ENCODE results near the gene KLHL40.

KLHL40 gene

DNA sequence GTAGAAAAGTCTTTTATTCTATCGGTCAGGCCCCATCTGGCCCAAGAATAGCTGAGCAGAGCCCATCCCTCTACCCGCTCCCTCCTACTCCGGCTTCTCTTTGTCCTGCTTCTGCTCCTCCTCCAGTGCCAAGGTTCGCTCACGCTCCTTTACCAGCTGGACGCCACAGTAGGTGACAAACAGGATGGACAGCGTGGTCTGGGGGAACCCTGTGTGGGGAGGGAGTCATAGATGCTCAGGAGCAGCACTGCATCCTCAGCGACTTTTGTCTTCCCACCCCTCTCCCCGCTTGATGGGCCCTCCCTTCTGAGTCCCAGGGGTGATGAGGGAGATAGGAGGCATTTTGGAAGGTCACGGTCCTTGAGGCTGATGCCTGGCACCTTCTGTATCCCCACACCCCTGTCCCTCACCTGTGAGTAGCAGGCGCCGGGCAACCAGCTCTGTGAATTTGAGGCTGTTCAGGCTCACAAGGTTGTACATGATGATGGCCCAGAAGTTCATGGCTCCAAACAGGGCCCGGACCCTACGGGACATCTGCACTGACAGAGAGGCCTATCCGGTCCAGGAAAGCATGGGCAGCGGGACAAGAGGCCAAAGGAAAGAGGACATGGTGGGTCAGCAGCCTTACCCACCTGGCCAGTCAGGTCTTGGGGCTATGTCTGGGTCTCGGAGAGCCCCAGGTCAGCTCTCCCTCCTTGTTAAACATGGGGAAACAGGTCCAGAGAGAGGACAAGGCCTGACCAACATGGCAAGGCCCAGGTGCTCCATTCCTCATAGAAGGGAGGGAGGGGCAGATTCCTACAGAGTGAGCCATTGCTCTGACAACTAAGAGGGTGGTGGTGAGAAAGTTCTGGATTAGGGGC lies 7.6 kb downstream of the KLHL40 start:
- Mint-ChIP-seq H3K27me3 (ENCODE audit: low read depth, poor library complexity) (peaks cover 17% of the 10 kb centered on the region), H3K4me3 (no peak overlapping the region), H3K4me1 (no peaks in the 10 kb centered on the region), H3K36me3 (ENCODE audit: low read depth) (no peaks in the 10 kb centered on the region), H3K9me3 (no peaks in the 10 kb centered on the region), H3K27ac (no peak overlapping the region)
- TF ChIP-seq, protein P1, sequence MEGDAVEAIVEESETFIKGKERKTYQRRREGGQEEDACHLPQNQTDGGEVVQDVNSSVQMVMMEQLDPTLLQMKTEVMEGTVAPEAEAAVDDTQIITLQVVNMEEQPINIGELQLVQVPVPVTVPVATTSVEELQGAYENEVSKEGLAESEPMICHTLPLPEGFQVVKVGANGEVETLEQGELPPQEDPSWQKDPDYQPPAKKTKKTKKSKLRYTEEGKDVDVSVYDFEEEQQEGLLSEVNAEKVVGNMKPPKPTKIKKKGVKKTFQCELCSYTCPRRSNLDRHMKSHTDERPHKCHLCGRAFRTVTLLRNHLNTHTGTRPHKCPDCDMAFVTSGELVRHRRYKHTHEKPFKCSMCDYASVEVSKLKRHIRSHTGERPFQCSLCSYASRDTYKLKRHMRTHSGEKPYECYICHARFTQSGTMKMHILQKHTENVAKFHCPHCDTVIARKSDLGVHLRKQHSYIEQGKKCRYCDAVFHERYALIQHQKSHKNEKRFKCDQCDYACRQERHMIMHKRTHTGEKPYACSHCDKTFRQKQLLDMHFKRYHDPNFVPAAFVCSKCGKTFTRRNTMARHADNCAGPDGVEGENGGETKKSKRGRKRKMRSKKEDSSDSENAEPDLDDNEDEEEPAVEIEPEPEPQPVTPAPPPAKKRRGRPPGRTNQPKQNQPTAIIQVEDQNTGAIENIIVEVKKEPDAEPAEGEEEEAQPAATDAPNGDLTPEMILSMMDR (IDR thresholded peaks at IDR 0.05) = no peak
- no peak for DNase-seq

DNA sequence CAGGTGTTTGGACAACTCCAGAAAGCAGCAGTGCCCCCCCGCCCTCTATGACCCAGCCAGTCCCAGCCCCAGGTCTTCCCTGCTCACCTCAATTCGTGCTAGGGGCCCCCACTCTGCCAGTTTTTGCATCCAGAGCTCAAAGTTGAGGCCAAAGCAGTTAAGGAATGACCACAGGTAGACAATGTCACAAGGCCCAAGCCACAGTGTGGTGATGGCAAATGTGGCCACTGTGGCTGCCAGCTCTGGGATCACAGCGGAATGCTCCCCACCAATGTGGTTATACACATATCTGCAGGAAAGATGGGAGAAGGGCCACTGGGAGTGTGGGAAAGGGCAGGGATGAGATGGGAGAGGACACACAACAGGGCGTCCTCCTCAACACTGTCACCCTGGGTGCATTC lies 8.2 kb downstream of the KLHL40 start:
- no peak overlapping the region for H3K27ac Mint-ChIP-seq
- H3K27me3 Mint-ChIP-seq (ENCODE audit: low read depth, poor library complexity) = peaks cover 17% of the 10 kb centered on the region

DNA sequence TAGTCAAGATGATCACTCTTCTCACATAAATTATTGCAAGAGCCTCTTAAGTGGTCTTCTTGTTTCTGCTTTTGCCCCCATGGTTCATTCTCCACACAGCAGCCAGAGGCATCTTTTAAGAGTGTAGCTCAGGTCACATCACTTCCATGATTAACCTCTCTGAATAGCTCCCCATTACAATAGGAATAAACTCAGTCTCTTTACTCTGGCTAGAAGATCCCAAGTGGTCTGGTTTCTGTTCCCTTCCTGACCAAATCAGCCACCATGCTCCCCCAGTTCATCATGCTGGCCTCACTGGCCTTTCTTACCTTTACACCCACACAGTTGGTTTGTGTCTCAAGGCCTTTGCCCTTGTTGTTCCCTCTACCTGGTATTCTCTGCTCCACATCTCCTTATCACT lies 9.0 kb downstream of the KLHL40 start:
- H3K4me1 Mint-ChIP-seq = no peaks in the 10 kb centered on the region
- no peaks in the 10 kb centered on the region for H3K9me3 Mint-ChIP-seq
- TF ChIP-seq, protein P1 (IDR thresholded peaks at IDR 0.05) = no peak
- H3K27ac Mint-ChIP-seq = no peak overlapping the region
- DNase-seq = no peak
- H3K27me3 Mint-ChIP-seq (ENCODE audit: low read depth, poor library complexity) = peaks cover 14% of the 10 kb centered on the region
- H3K4me3 Mint-ChIP-seq = no peak overlapping the region
- H3K36me3 Mint-ChIP-seq (ENCODE audit: low read depth) = no peaks in the 10 kb centered on the region

More for the DNA sequence above, 8.2 kb downstream of the KLHL40 start:
- H3K36me3 Mint-ChIP-seq (ENCODE audit: low read depth) = no peaks in the 10 kb centered on the region
- no peak overlapping the region for H3K4me3 Mint-ChIP-seq
- no peaks in the 10 kb centered on the region for H3K9me3 Mint-ChIP-seq
- no peaks in the 10 kb centered on the region for H3K4me1 Mint-ChIP-seq
- TF ChIP-seq, protein P1 (IDR thresholded peaks at IDR 0.05) = no peak
- DNase-seq = no peak

DNA sequence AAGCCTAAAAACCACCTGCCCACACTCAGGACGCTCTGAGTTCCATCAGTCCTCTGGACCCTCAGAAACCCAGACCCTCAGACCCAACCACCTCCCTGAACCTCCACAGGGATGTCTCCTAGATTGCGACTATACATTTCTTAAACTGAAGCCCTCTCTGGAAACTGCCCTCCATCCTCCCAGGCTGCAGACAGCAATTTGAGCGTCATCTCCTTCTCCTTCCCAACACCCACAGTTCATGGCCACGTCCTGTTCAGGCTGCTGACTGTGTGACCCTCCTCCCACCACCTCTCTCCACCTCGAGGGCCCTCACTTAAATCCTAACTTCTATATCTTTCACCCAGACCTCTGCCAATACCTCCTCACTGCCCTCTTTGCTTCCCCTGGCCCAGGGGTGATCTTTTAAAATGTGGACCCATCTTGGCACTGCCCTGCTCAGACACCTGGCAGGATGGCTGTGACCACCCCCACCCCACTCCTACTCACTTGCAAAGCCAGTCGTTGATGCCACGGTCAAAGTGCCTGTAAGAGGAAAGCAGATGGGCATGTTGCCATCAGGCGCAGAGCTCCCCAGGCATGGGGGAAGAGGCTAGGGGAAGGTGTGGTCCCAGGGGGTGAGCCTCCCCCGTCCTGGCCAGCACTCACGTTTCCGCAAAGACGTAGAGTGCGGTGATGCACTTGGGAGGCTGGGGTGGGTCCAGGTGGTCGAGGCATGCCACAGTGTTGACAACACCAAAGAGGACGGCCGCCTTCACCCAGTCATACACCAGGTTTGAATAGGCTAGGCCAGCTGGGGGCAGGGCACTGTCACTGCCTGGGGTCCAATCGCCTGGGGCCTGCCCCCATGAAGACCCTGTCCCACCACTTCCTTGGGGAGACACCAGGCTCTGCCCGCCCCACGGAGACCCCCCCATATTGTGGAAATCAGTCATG lies 11.3 kb downstream of the KLHL40 start:
- DNase-seq = no peak
- Mint-ChIP-seq H3K36me3 (ENCODE audit: low read depth) (no peaks in the 10 kb centered on the region), H3K4me1 (no peaks in the 10 kb centered on the region), H3K9me3 (no peaks in the 10 kb centered on the region), H3K4me3 (no peak overlapping the region), H3K27me3 (ENCODE audit: low read depth, poor library complexity) (peaks cover 15% of the 10 kb centered on the region), H3K27ac (no peak overlapping the region)
- TF ChIP-seq, protein P1 (IDR thresholded peaks at IDR 0.05) = no peak

DNA sequence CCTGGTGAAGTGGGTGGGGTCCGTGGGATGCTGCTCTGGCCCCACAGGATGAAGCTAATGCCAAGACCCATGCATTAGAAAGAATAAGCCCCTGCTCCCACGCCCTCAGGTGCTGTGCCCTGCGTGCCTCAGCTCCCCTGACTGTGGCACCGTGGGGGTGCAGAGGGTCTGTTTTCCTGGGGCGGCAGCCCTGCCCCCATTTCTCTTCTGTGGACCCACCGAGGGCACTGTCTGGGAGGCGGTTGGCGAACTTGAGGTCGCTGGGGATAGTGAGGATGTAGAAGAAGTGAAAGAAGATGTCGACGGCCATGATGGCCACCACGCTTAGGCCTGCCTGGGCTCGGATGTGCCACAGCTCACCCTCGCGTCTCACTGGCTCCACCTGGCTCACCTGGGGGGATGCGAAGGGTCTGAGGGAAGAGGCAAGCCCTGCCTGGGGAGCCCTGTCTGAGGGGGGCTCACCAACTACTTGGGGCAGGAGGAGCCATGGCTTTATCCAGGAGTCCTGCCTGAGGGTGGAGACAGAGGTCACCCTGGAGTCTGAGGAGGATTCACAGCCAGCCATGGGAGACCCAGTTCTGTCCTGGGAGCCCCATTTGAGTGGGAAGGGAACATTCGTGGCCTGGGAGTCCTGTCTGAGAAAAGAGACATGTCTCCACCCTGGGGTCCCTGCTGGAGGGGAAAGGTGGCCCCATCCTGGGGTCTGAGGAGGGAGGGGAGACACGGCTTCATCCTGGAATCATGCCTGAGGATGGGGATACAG lies 12.1 kb downstream of the KLHL40 start:
- H3K27ac Mint-ChIP-seq = no peak overlapping the region
- no peaks in the 10 kb centered on the region for H3K4me1 Mint-ChIP-seq
- DNase-seq = no peak
- no peaks in the 10 kb centered on the region for H3K36me3 Mint-ChIP-seq (ENCODE audit: low read depth)
- no peaks in the 10 kb centered on the region for H3K9me3 Mint-ChIP-seq
- TF ChIP-seq, protein P1 (IDR thresholded peaks at IDR 0.05) = no peak
- no peak overlapping the region for H3K4me3 Mint-ChIP-seq
- H3K27me3 Mint-ChIP-seq (ENCODE audit: low read depth, poor library complexity) = peaks cover 11% of the 10 kb centered on the region

All from nephron progenitor cell (in vitro differentiated cells).